Liver (tissue), 9 donors: Measurements from ENCODE around the gene WDR20. TPM values are rescaled to one million over a fixed set of nuclear protein-coding genes. Genes with fewer than 3 reads are reported as not detected.

ENCODE experiments used
- DNase-seq: peaks from one replicate; pipeline ENCODE4 v3.0.0-alpha.2; 2017; ENCODE audit warnings: low spot score
- H3K27ac ChIP-seq, 2 donors: one replicate each; pipeline ENCODE4 v1.7.0; 2013; ENCODE audit warnings: inconsistent platforms in 2 of 2, low read length in 2 of 2, control low read depth in 1 of 2, low read depth in 1 of 2, mild to moderate bottlenecking in 1 of 2
- H3K27me3 ChIP-seq, 4 donors: one replicate each; pipeline versions ENCODE4 v1.6.1 to v1.7.0; 2013; ENCODE audit warnings: low read length in 3 of 4, inconsistent platforms in 1 of 4, mild to moderate bottlenecking in 1 of 4, moderate library complexity in 1 of 4; ENCODE audit not compliant: control insufficient read depth in 4 of 4, insufficient read depth in 4 of 4
- H3K36me3 ChIP-seq, 4 donors: one replicate each; pipeline versions ENCODE4 v1.6.1 to v1.7.0; 2013; ENCODE audit warnings: low read length in 3 of 4, mild to moderate bottlenecking in 3 of 4, low read depth in 1 of 4, moderate library complexity in 1 of 4; ENCODE audit not compliant: control insufficient read depth in 4 of 4, insufficient read depth in 3 of 4
- H3K4me1 ChIP-seq, 4 donors: one replicate each; pipeline versions ENCODE4 v1.6.1 to v1.7.0; 2013; ENCODE audit warnings: low read length in 3 of 4, mild to moderate bottlenecking in 3 of 4, moderate library complexity in 1 of 4; ENCODE audit not compliant: control insufficient read depth in 4 of 4, insufficient read depth in 4 of 4
- H3K4me3 ChIP-seq, 3 donors: one replicate each; pipeline versions ENCODE4 v1.6.1 to v1.7.0; 2013; ENCODE audit warnings: low read length in 3 of 3, control low read depth in 1 of 3, low read depth in 1 of 3, mild to moderate bottlenecking in 1 of 3
- H3K9ac ChIP-seq, 2 donors: one replicate each; pipeline ENCODE4 v1.7.0; 2013; ENCODE audit warnings: low read length in 2 of 2, mild to moderate bottlenecking in 2 of 2, moderate library complexity in 2 of 2, control low read depth in 1 of 2, low read depth in 1 of 2
- H3K9me3 ChIP-seq, 4 donors: one replicate each; pipeline versions ENCODE4 v1.6.1 to v1.7.0; 2013; ENCODE audit warnings: low read length in 3 of 4; ENCODE audit not compliant: control insufficient read depth in 4 of 4
- CTCF ChIP-seq: fragments of 150-350 bp; IDR thresholded peaks from 2 replicates; pipeline ENCODE4 v1.5.1; 2017; ENCODE audit warnings: improper control_type of control experiment, low read depth, low read length; ENCODE audit not compliant: missing input control
- FOXA1 ChIP-seq: IDR thresholded peaks from 2 replicates; pipeline ENCODE4 v1.6.1; 2016; ENCODE audit warnings: antibody characterized with exemption
- FOXA2 ChIP-seq: IDR thresholded peaks from 2 replicates; pipeline ENCODE4 v1.6.1; 2016; ENCODE audit warnings: antibody characterized with exemption
- GABPA ChIP-seq, 2 donors: IDR thresholded peaks in 1 of 2; conservative IDR thresholded peaks in 1 of 2; 2 replicates each; pipeline ENCODE4 v1.6.1; 2016; ENCODE audit warnings: antibody characterized with exemption in 2 of 2, mild to moderate bottlenecking in 1 of 2, moderate library complexity in 1 of 2
- HNF4A ChIP-seq, 2 donors: conservative IDR thresholded peaks; 2 replicates each; pipeline ENCODE4 v1.6.1; 2016; ENCODE audit warnings: antibody characterized with exemption in 2 of 2, mild to moderate bottlenecking in 2 of 2
- HNF4G ChIP-seq: IDR thresholded peaks from 2 replicates; pipeline ENCODE4 v1.6.1; 2016; ENCODE audit warnings: antibody characterized with exemption
- JUND ChIP-seq, 2 donors: IDR thresholded peaks; 2 replicates each; pipeline ENCODE4 v1.6.1; 2016; ENCODE audit warnings: antibody characterized with exemption in 2 of 2
- NR2F2 ChIP-seq: IDR thresholded peaks from 2 replicates; pipeline ENCODE4 v1.6.1; 2016; ENCODE audit warnings: antibody characterized with exemption
- RAD21 ChIP-seq, 2 donors: IDR thresholded peaks; 2 replicates each; pipeline ENCODE4 v1.6.1; 2016; ENCODE audit warnings: antibody characterized with exemption in 2 of 2, mild to moderate bottlenecking in 2 of 2
- REST ChIP-seq: IDR thresholded peaks from 2 replicates; pipeline ENCODE4 v1.6.1; 2016; ENCODE audit warnings: antibody characterized with exemption, mild to moderate bottlenecking
- RXRA ChIP-seq, 2 donors: IDR thresholded peaks; 2 replicates each; pipeline ENCODE4 v1.6.1; 2017 to 2018; ENCODE audit warnings: antibody characterized with exemption in 2 of 2, mild to moderate bottlenecking in 1 of 2
- SP1 ChIP-seq: IDR thresholded peaks from 2 replicates; pipeline ENCODE4 v1.6.1; 2018; ENCODE audit warnings: antibody characterized with exemption, mild to moderate bottlenecking
- YY1 ChIP-seq: IDR thresholded peaks from 2 replicates; pipeline ENCODE4 v1.6.1; 2016; ENCODE audit warnings: antibody characterized with exemption, mild to moderate bottlenecking
- ZBTB33 ChIP-seq: IDR thresholded peaks from 2 replicates; pipeline ENCODE4 v1.6.1; 2016; ENCODE audit warnings: antibody characterized with exemption
- WGBS: extraction: QIAGEN DNeasy Blood & Tissue Kit; methylation state at CpG from one replicate; pipeline ENCODE4 v1.1.7; 2013; 5-methylcytosine and 5-hydroxymethylcytosine counted together
- polyA plus RNA-seq, 2 donors: library from polyadenylated mRNA; stranded (reverse) in 1 of 2; unstranded in 1 of 2; fragments of 200-250 nt in 1 of 2; fragments of >200 nt in 1 of 2; fragmentation: Nextera tagmentation in 1 of 2; extraction: Ambion mirVana in 1 of 2; gene quantifications; one replicate each; pipeline versions ENCODE4 v1.2.1 to v1.2.3, GENCODE V29; 2013 to 2015
- total RNA-seq, 2 donors: library from RNA; depleted of rRNA; stranded (reverse); fragments of >200 nt; gene quantifications; one replicate each; pipeline ENCODE4 v1.2.3, GENCODE V29; 2014
- donor health status: healthy.
- donor health status: healthy.
- donor health status: healthy.
- donor health status: healthy.
- donor health status: healthy.

Gene WDR20
- total and polyA plus RNA-seq, 4 donors: 6.5 to 18.5 (median 11.0) TPM

GRCh38 chr14:102223682-102224081 is 84.0 kb downstream of the WDR20 start:
- H3K36me3 ChIP-seq: peaks cover 0 to 12% (median 2%) of the 10 kb centered on the region in 4 donors
- no peak overlapping the region for H3K9ac ChIP-seq
- no peaks in the 10 kb centered on the region for H3K4me1 ChIP-seq
- WGBS: 95% methylated on average over 6 of the region's 6 CpGs
- H3K9me3 ChIP-seq: no peaks in the 10 kb centered on the region
- H3K4me3 ChIP-seq: no peak overlapping the region
- DNase-seq: no peak
- TF ChIP-seq GABPA (IDR thresholded peaks at IDR 0.05 in 1 of 2, conservative IDR thresholded peaks at IDR 0.05 in 1 of 2): no peak
- TF ChIP-seq SP1: no peak
- no peak for TF ChIP-seq HNF4A (conservative IDR thresholded peaks at IDR 0.05)
- TF ChIP-seq NR2F2: no peak
- no peak for TF ChIP-seq HNF4G
- no peak for TF ChIP-seq YY1
- no peak for TF ChIP-seq RXRA (IDR thresholded peaks at IDR 0.05)
- TF ChIP-seq FOXA1: no peak
- no peak for TF ChIP-seq CTCF
- TF ChIP-seq RAD21 (IDR thresholded peaks at IDR 0.05): no peak
- no peak for TF ChIP-seq JUND (IDR thresholded peaks at IDR 0.05)
- TF ChIP-seq ZBTB33: no peak
- no peak for TF ChIP-seq FOXA2
- H3K27me3 ChIP-seq: no peaks in the 10 kb centered on the region
- H3K27ac ChIP-seq: no peak overlapping the region

GRCh38 chr14:102225386-102225785 is 85.7 kb downstream of the WDR20 start:
- 97% methylated on average over 7 of the region's 7 CpGs for whole genome bisulfite sequencing
- Histone ChIP-seq H3K9me3 (no peaks in the 10 kb centered on the region), H3K27me3 (no peaks in the 10 kb centered on the region), H3K4me1 (no peaks in the 10 kb centered on the region), H3K4me3 (no peak overlapping the region), H3K27ac (no peak overlapping the region), H3K9ac (no peak overlapping the region), H3K36me3 (peaks cover 0 to 6% (median 0%) of the 10 kb centered on the region in 4 donors)
- no peak for TF ChIP-seq ZBTB33
- DNase-seq: no peak

GRCh38 chr14:102225936-102226335 is 86.2 kb downstream of the WDR20 start:
- WGBS: 88% methylated on average over 15 of the region's 15 CpGs
- Histone ChIP-seq H3K27ac (no peak overlapping the region), H3K4me1 (no peaks in the 10 kb centered on the region), H3K4me3 (no peak overlapping the region), H3K27me3 (no peaks in the 10 kb centered on the region), H3K36me3 (peaks cover 0 to 6% (median 0%) of the 10 kb centered on the region in 4 donors), H3K9ac (no peak overlapping the region), H3K9me3 (no peaks in the 10 kb centered on the region)
- no peak for DNase-seq
- no peak for TF ChIP-seq SP1
- TF ChIP-seq JUND (IDR thresholded peaks at IDR 0.05): no peak
- no peak for TF ChIP-seq GABPA (IDR thresholded peaks at IDR 0.05 in 1 of 2, conservative IDR thresholded peaks at IDR 0.05 in 1 of 2)
- TF ChIP-seq REST: no peak
- TF ChIP-seq ZBTB33: no peak
